Kidney (tissue), 14 donors: Measurements from ENCODE around the gene SORBS2. TPM values are rescaled to one million over a fixed set of nuclear protein-coding genes. Genes with fewer than 3 reads are reported as not detected.
"Not testable (repeated sequence)": the region's sequence is repeated elsewhere in the genome, so short reads cannot be mapped to it uniquely, and the experiment has no call there.

Experiments
- DNase-seq, 5 donors: peaks; one replicate each; pipeline ENCODE4 v3.0.0-alpha.2; 2013 to 2020
- FAIRE-seq: peaks from 2 replicates; lab custom pipeline; 2012; peaks lifted over from hg19 to GRCh38; lab: Jason Lieb, UNC
- H3K27ac ChIP-seq, 2 donors: one replicate each; pipeline ENCODE4 v1.7.0; 2013; ENCODE audit warnings: low read depth in 2 of 2, low read length in 2 of 2, inconsistent platforms in 1 of 2
- H3K27me3 ChIP-seq: one replicate; pipeline ENCODE4 v1.7.1; 2013; ENCODE audit warnings: low read length, inconsistent platforms; ENCODE audit not compliant: control insufficient read depth, insufficient read depth
- H3K36me3 ChIP-seq, 3 donors: one replicate each; pipeline versions ENCODE4 v1.7.0 to v1.7.1; 2013; ENCODE audit warnings: low read length in 3 of 3, control low read depth in 1 of 3, inconsistent platforms in 1 of 3; ENCODE audit not compliant: insufficient read depth in 3 of 3, control insufficient read depth in 2 of 3
- H3K4me1 ChIP-seq, 3 donors: one replicate each; pipeline versions ENCODE4 v1.7.0 to v1.7.1; 2013; ENCODE audit warnings: low read length in 3 of 3, inconsistent platforms in 1 of 3, low read depth in 1 of 3; ENCODE audit not compliant: control insufficient read depth in 2 of 3, insufficient read depth in 2 of 3
- H3K4me3 ChIP-seq, 3 donors: one replicate each; pipeline versions ENCODE4 v1.7.0 to v1.8.1; 2013; ENCODE audit warnings: low read length in 3 of 3, control low read depth in 1 of 3, inconsistent platforms in 1 of 3
- H3K9ac ChIP-seq, 3 donors: one replicate each; pipeline versions ENCODE4 v1.7.0 to v1.7.1; 2013; ENCODE audit warnings: low read length in 3 of 3, control low read depth in 1 of 3, inconsistent platforms in 1 of 3
- H3K9me3 ChIP-seq, 3 donors: one replicate each; pipeline versions ENCODE4 v1.7.0 to v1.7.1; 2013; ENCODE audit warnings: low read length in 3 of 3, control low read depth in 1 of 3, inconsistent platforms in 1 of 3; ENCODE audit not compliant: control insufficient read depth in 2 of 3, insufficient read depth in 1 of 3
- CTCF ChIP-seq: IDR thresholded peaks from 3 replicates; pipeline ENCODE4 v1.5.1; 2012; ENCODE audit warnings: mild to moderate bottlenecking, moderate library complexity, borderline replicate concordance; ENCODE audit not compliant: insufficient read depth; ENCODE audit errors: extremely low read depth
- intact Hi-C: fragments of 100-400 bp; cut with DNase I; formaldehyde crosslinking; loops from one replicate; pipeline ENCODE4 v1.11.1; 2022
- polyA plus RNA-seq: library from polyadenylated mRNA; stranded (reverse); fragments of 350-450 nt; fragmentation: Illumina TruSeq; extraction: RNeasy Lipid Tissue Mini Kit (QIAGEN cat#74804); gene quantifications from one replicate; pipeline ENCODE4 v1.2.3, GENCODE V29; 2014; ENCODE audit warnings: low read depth, low replicate concordance; ENCODE audit not compliant: insufficient read depth
- total RNA-seq: library from RNA; stranded (reverse); fragmentation: NEBNext Ultra II Directional; extraction: Animal tissue kit (Norgen Biotek cat#: 25700); gene quantifications from one replicate; pipeline ENCODE4 v1.2.1, GENCODE V29; 2021
- donor health status: control.
- donor health status: control.
- donor health status: control.
- donor health status: control.
- donor health status: control.
- donor health status: DM: yes; HTN: yes; CAD: no.
- donor health status: Normal renal cell carcinoma (clear cell type).

SORBS2 gene
- total and polyA plus RNA-seq, 2 donors from 2014 or later: 26.0 to 127 TPM

GRCh38 chr4:185716577-185717376 lies 95.2 kb downstream of the SORBS2 start:
- H3K4me1 ChIP-seq: peaks cover 5 to 34% (median 24%) of the 10 kb centered on the region in 3 donors
- H3K27me3 ChIP-seq: no peaks in the 10 kb centered on the region
- intact Hi-C loops: no loop called here
- no peak for FAIRE-seq
- no peaks in the 10 kb centered on the region for H3K36me3 ChIP-seq
- H3K9me3 ChIP-seq: no peaks in the 10 kb centered on the region
- H3K4me3 ChIP-seq: no peak overlapping the region
- DNase-seq: peak; percentile 70 to 82 (median 78)
- no peak for TF ChIP-seq CTCF
- peak overlapping the region; percentile 45 to 53 for H3K27ac ChIP-seq
- peak overlapping the region in 1 of 3 donors; percentile 10 for H3K9ac ChIP-seq

- Histone ChIP-seq H3K4me3 (no peak overlapping the region), H3K4me1 (peaks cover 5 to 34% (median 20%) of the 10 kb centered on the region in 3 donors), H3K36me3 (no peaks in the 10 kb centered on the region), H3K9me3 (no peaks in the 10 kb centered on the region), H3K9ac (peak overlapping the region in 1 of 3 donors; percentile 10), H3K27me3 (no peaks in the 10 kb centered on the region), H3K27ac (peak overlapping the region; percentile 34 to 53)
- intact Hi-C loops: no loop called here
- FAIRE-seq: no peak
- no peak for TF ChIP-seq CTCF
- DNase-seq: peak in 1 of 5 donors; percentile 57
Measured at GRCh38 chr4:185716141-185716551, 95.8 kb downstream of the SORBS2 start.

- H3K4me3 ChIP-seq, intact Hi-C loops, H3K36me3 ChIP-seq, H3K9me3 ChIP-seq, DNase-seq, FAIRE-seq, H3K9ac ChIP-seq, H3K27me3 ChIP-seq, H3K27ac ChIP-seq: not testable (repeated sequence)
- H3K4me1 ChIP-seq: peaks cover 5 to 21% (median 13%) of the 10 kb centered on the region in 3 donors
Measured at GRCh38 chr4:185714524-185714923, 97.5 kb downstream of the SORBS2 start.

- no peak for TF ChIP-seq CTCF
- peaks cover 5 to 18% (median 11%) of the 10 kb centered on the region in 3 donors for H3K4me1 ChIP-seq
- H3K36me3 ChIP-seq: no peaks in the 10 kb centered on the region
- intact Hi-C loops: no loop called here
- no peak overlapping the region for H3K9ac ChIP-seq
- no peak overlapping the region for H3K27ac ChIP-seq
- DNase-seq (no peak), FAIRE-seq (no peak)
- no peak overlapping the region for H3K4me3 ChIP-seq
- no peaks in the 10 kb centered on the region for H3K9me3 ChIP-seq
- H3K27me3 ChIP-seq: no peaks in the 10 kb centered on the region
Measured at GRCh38 chr4:185713731-185714130, 98.3 kb downstream of the SORBS2 start.
